Suprapubic skin (tissue), 4 donors: ENCODE measurements around the gene PPFIA3.

Experiments
- EP300 ChIP-seq: sonication (generic); formaldehyde crosslinking; IDR thresholded peaks from one replicate; pipeline ENCODE4 v1.6.1; 2017; ENCODE audit warnings: antibody characterized with exemption
- POLR2A ChIP-seq, 2 donors: fragments of 450-650 bp; IDR thresholded peaks; one replicate each; pipeline ENCODE4 v1.6.1; 2017; ENCODE audit warnings: antibody characterized with exemption in 2 of 2, mild to moderate bottlenecking in 2 of 2, moderate library complexity in 2 of 2
- POLR2AphosphoS5 ChIP-seq, 3 donors: sonication (generic); formaldehyde crosslinking; IDR thresholded peaks; one replicate each; pipeline ENCODE4 v1.6.1; 2017; ENCODE audit warnings: antibody characterized with exemption in 3 of 3
- TF ChIP-seq, protein P1 (sequence below), 2 donors: fragments of 200-600 bp in 1 of 2; fragments of 450-650 bp in 1 of 2; sonication (generic) in 1 of 2; IDR thresholded peaks; one replicate each; pipeline ENCODE4 v1.5.1; 2016 to 2019; ENCODE audit warnings: antibody characterized with exemption in 2 of 2, mild to moderate bottlenecking in 1 of 2, moderate library complexity in 1 of 2

DNA sequence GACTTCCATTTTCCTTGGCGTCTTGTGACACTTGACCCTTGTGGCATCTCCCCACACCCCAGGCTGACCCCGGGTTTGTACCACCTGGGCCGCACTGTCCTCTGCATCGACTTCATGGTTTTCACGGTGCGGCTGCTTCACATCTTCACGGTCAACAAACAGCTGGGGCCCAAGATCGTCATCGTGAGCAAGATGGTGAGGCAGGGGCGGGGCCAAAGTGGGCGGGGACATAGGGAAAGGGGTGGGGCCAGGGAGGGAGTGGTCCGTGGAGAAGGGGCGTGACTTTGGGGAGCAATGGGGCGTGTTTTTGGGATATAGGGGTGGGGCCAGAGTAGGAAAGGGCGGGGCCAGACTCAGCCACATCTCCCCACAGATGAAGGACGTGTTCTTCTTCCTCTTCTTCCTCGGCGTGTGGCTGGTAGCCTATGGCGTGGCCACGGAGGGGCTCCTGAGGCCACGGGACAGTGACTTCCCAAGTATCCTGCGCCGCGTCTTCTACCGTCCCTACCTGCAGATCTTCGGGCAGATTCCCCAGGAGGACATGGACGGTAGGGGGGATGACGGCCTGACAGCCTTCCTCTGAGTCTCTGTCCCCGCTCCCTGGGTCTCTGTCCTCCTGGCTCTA is 81.0 kb downstream of the PPFIA3 start:
- TF ChIP-seq EP300 (no peak), POLR2AphosphoS5 (IDR thresholded peaks at IDR 0.05) (no peak), POLR2A (IDR thresholded peaks at IDR 0.05) (no peak)
- TF ChIP-seq, protein P1, sequence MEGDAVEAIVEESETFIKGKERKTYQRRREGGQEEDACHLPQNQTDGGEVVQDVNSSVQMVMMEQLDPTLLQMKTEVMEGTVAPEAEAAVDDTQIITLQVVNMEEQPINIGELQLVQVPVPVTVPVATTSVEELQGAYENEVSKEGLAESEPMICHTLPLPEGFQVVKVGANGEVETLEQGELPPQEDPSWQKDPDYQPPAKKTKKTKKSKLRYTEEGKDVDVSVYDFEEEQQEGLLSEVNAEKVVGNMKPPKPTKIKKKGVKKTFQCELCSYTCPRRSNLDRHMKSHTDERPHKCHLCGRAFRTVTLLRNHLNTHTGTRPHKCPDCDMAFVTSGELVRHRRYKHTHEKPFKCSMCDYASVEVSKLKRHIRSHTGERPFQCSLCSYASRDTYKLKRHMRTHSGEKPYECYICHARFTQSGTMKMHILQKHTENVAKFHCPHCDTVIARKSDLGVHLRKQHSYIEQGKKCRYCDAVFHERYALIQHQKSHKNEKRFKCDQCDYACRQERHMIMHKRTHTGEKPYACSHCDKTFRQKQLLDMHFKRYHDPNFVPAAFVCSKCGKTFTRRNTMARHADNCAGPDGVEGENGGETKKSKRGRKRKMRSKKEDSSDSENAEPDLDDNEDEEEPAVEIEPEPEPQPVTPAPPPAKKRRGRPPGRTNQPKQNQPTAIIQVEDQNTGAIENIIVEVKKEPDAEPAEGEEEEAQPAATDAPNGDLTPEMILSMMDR (IDR thresholded peaks at IDR 0.05), result no peak
